B cell (primary cell): Measurements from ENCODE around the gene SEMA3G. TPM values are rescaled to one million over a fixed set of nuclear protein-coding genes. Genes with fewer than 3 reads are reported as not detected.

Source experiments
- ATAC-seq: fragments of 200-7000 bp; cut with Tn5 transposase; one replicate; pipeline ENCODE4 v1.10.0; 2021; ENCODE audit warnings: low read depth, mild to moderate bottlenecking, moderate number of reproducible peaks, moderate library complexity
- CTCF ChIA-PET: fragments of 350-600 bp; sonication (Branson Sonifier 250); formaldehyde crosslinking; loops from one replicate; lab custom pipeline; 2021; ENCODE audit warnings: antibody characterized with exemption, inconsistent platforms; lab: Charles Lee
- POLR2A ChIA-PET: fragments of 350-600 bp; sonication (Branson Sonifier 250); formaldehyde crosslinking; loops from one replicate; lab custom pipeline; 2021; ENCODE audit warnings: antibody characterized with exemption; lab: Charles Lee
- DNase-seq: peaks from one replicate; pipeline ENCODE4 v3.0.0; 2013
- H2AFZ ChIP-seq: 2 replicates; pipeline ENCODE4 v1.6.1; 2012; ENCODE audit warnings: mild to moderate bottlenecking, low read depth, low read length; ENCODE audit not compliant: insufficient read depth, poor library complexity, severe bottlenecking
- H3K27ac ChIP-seq, 2 donors: 1 replicate in 1 of 2; 2 replicates in 1 of 2; pipeline ENCODE4 v1.5.1; 2012 to 2013; ENCODE audit warnings: low read length in 2 of 2, mild to moderate bottlenecking in 2 of 2, moderate library complexity in 1 of 2
- H3K27me3 ChIP-seq, 4 experiments: fragments of 200-600 bp in 1 of 4; sonication (generic) in 1 of 4; replicated peaks in 1 of 4; 1 replicate in 2 of 4; 2 replicates in 2 of 4; pipeline versions ENCODE4 v1.6.1 to v1.7.0; 2013 to 2016; ENCODE audit warnings: low read length in 3 of 4, mild to moderate bottlenecking in 2 of 4, mixed read lengths in 1 of 4, moderate library complexity in 1 of 4; ENCODE audit not compliant: insufficient read depth in 4 of 4, control insufficient read depth in 3 of 4; ENCODE audit errors: control extremely low read depth in 1 of 4
- H3K36me3 ChIP-seq, 2 experiments: replicated peaks in 1 of 2; 1 replicate in 1 of 2; 2 replicates in 1 of 2; pipeline versions ENCODE4 v1.6.1 to v1.7.1; 2013; ENCODE audit warnings: low read length in 1 of 2; ENCODE audit not compliant: insufficient read depth in 2 of 2, control insufficient read depth in 1 of 2; ENCODE audit errors: control extremely low read depth in 1 of 2, extremely low read depth in 1 of 2
- H3K4me1 ChIP-seq, 2 donors: fragments of 200-600 bp in 1 of 2; sonication (generic) in 1 of 2; 1 replicate in 1 of 2; 2 replicates in 1 of 2; pipeline versions ENCODE4 v1.5.1 to v1.6.1; 2013 to 2017; ENCODE audit warnings: low read length in 2 of 2; ENCODE audit not compliant: control insufficient read depth in 2 of 2, insufficient read depth in 2 of 2
- H3K4me2 ChIP-seq: replicated peaks from 2 replicates; pipeline ENCODE3; 2012; ENCODE audit warnings: mild to moderate bottlenecking, low read depth, low read length; ENCODE audit not compliant: poor library complexity, severe bottlenecking
- H3K4me3 ChIP-seq, 5 experiments: fragments of 200-600 bp in 1 of 5; sonication (generic) in 1 of 5; 1 replicate in 3 of 5; 2 replicates in 2 of 5; pipeline versions ENCODE4 v1.5.1 to v1.7.0; 2011 to 2016; ENCODE audit warnings: low read length in 4 of 5, mild to moderate bottlenecking in 4 of 5, low read depth in 2 of 5, control low read depth in 1 of 5, moderate library complexity in 1 of 5; ENCODE audit not compliant: insufficient read depth in 1 of 5; ENCODE audit errors: control extremely low read depth in 1 of 5, extremely low read depth in 1 of 5
- H3K79me2 ChIP-seq: fragments of 200-600 bp; sonication (generic); one replicate; pipeline ENCODE4 v1.6.0; 2016; ENCODE audit warnings: low read length; ENCODE audit not compliant: control insufficient read depth, insufficient read depth
- H3K9ac ChIP-seq: fragments of 200-600 bp; sonication (generic); 2 replicates; pipeline ENCODE4 v1.6.1; 2017; ENCODE audit warnings: mild to moderate bottlenecking, low read length, moderate library complexity
- H3K9me3 ChIP-seq, 3 donors: one replicate each; pipeline versions ENCODE4 v1.6.1 to v1.7.1; 2013; ENCODE audit warnings: low read length in 2 of 3; ENCODE audit not compliant: control insufficient read depth in 2 of 3, insufficient read depth in 1 of 3; ENCODE audit errors: control extremely low read depth in 1 of 3
- H4K20me1 ChIP-seq: 2 replicates; pipeline ENCODE4 v1.6.0; 2012; ENCODE audit warnings: mild to moderate bottlenecking, low read length; ENCODE audit not compliant: insufficient read depth, control insufficient read depth, poor library complexity, severe bottlenecking
- H3K27ac Mint-ChIP-seq: one replicate; pipeline ENCODE4 v1.8.0; 2021; ENCODE audit warnings: mixed read lengths
- H3K27me3 Mint-ChIP-seq: one replicate; pipeline ENCODE4 v1.8.0; 2021; ENCODE audit warnings: mixed read lengths
- H3K4me1 Mint-ChIP-seq: one replicate; pipeline ENCODE4 v1.8.0; 2021; ENCODE audit warnings: mixed read lengths
- H3K4me3 Mint-ChIP-seq: one replicate; pipeline ENCODE4 v1.8.0; 2021; ENCODE audit warnings: mixed read lengths
- H3K9me3 Mint-ChIP-seq: one replicate; pipeline ENCODE4 v1.8.0; 2022; ENCODE audit warnings: mixed read lengths; ENCODE audit not compliant: insufficient read depth
- EZH2 ChIP-seq: IDR thresholded peaks from 2 replicates; pipeline ENCODE4 v1.6.1; 2012; ENCODE audit warnings: borderline replicate concordance, low read depth, mild to moderate bottlenecking, moderate library complexity, low read length; ENCODE audit not compliant: insufficient read depth, poor library complexity, severe bottlenecking
- WGBS: methylation state at CpG from one replicate; pipeline ENCODE4 v1.1.5; 2013; ENCODE audit warnings: missing lambda C conversion rate; ENCODE audit not compliant: insufficient coverage; 5-methylcytosine and 5-hydroxymethylcytosine counted together
- intact Hi-C: fragments of 100-400 bp; cut with micrococcal nuclease; formaldehyde crosslinking; loops from one replicate; pipeline ENCODE4 v1.10.0; 2022
- polyA plus RNA-seq: library from polyadenylated mRNA; depleted of rRNA; stranded (reverse); fragments of >200 nt; gene quantifications from 2 replicates; pipeline ENCODE4 v1.2.3, GENCODE V29; 2012
- total RNA-seq, 2 donors: library from RNA; stranded (reverse); fragments of 120-200 nt in 1 of 2; gene quantifications; 1 replicate in 1 of 2; 2 replicates in 1 of 2; pipeline versions ENCODE4 v1.2.3 to v1.2.4, GENCODE V29; 2013 to 2022
- TF ChIP-seq, protein P1 (sequence below): fragments of 200-600 bp; IDR thresholded peaks from one replicate; pipeline ENCODE4 v1.8.0; 2022; ENCODE audit warnings: antibody characterized with exemption, mild to moderate bottlenecking

SEMA3G gene
- total and polyA plus RNA-seq, 2 donors (not counting 1 experiment from before 2014, with no cell fraction given) = 0.10 to 0.42 TPM

DNA sequence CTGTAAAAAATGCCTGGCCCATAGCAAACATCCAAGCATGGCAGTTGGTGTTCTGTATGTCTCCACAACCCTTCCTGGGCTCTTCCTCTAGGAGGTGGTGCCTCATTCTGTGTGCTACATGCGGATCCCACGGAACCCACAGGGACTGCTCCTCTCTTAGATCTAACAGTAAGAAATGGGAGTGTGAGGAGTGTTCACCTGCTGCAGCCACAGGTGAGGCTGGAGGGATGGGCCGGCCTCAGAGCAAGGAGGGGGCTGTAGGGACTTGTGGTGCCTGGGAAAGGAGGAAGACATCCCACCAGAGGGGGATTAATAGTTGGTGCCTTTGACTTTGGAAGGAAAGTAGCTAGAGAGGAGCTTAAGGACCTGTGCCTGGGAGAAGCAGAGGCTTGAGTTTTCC is 22.2 kb downstream of the SEMA3G start:
- no peaks in the 10 kb centered on the region for H3K9me3 Mint-ChIP-seq
- DNase-seq = no peak
- intact Hi-C loops = no loop called here
- Histone ChIP-seq H4K20me1 (no peaks in the 10 kb centered on the region), H3K27ac (no peak overlapping the region), H3K9ac (no peak overlapping the region), H3K4me1 (no peaks in the 10 kb centered on the region), H3K36me3 (peaks cover 0 to 7% of the 10 kb centered on the region in 2 experiments), H3K79me2 (no peaks in the 10 kb centered on the region), H3K27me3 (no peaks in the 10 kb centered on the region), H2AFZ (no peak overlapping the region), H3K4me2 (no peak overlapping the region), H3K9me3 (no peaks in the 10 kb centered on the region), H3K4me3 (no peak overlapping the region)
- POLR2A ChIA-PET = no interaction called here
- ATAC-seq = no peak
- WGBS = 100% methylated on average over 3 of the region's 3 CpGs
- no peak overlapping the region for H3K27ac Mint-ChIP-seq
- TF ChIP-seq EZH2 = no peak
- TF ChIP-seq, protein P1, sequence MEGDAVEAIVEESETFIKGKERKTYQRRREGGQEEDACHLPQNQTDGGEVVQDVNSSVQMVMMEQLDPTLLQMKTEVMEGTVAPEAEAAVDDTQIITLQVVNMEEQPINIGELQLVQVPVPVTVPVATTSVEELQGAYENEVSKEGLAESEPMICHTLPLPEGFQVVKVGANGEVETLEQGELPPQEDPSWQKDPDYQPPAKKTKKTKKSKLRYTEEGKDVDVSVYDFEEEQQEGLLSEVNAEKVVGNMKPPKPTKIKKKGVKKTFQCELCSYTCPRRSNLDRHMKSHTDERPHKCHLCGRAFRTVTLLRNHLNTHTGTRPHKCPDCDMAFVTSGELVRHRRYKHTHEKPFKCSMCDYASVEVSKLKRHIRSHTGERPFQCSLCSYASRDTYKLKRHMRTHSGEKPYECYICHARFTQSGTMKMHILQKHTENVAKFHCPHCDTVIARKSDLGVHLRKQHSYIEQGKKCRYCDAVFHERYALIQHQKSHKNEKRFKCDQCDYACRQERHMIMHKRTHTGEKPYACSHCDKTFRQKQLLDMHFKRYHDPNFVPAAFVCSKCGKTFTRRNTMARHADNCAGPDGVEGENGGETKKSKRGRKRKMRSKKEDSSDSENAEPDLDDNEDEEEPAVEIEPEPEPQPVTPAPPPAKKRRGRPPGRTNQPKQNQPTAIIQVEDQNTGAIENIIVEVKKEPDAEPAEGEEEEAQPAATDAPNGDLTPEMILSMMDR = no peak
- no peak overlapping the region for H3K4me3 Mint-ChIP-seq
- no peaks in the 10 kb centered on the region for H3K4me1 Mint-ChIP-seq
- CTCF ChIA-PET = interaction anchor here (1.0 to 1.9 kb wide), 2 partner anchors 10 to 11 kb away, joined by 4 to 8 read pairs; no protein-coding TSS in a partner anchor
- H3K27me3 Mint-ChIP-seq = no peaks in the 10 kb centered on the region

DNA sequence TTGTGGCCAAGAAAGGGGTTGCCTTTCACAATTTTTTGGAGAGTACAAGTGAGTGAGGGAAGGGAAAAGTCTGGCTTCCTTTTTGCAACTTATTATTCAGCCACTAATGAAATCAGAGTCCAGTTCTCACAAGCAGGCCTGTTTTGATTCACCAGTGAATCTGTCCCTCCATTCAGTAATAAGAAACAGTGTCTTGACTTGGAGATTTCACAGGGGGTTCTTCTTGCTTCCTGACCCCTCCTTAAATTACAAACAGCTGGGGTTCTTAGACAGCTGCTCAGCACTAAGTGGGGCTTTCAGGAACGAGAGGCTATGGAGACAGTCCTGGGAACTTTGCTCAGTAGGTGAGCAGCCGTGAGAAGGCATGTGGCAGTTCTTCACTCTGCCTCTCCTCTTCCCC is 24.5 kb downstream of the SEMA3G start:
- Histone ChIP-seq H3K9ac (no peak overlapping the region), H4K20me1 (no peaks in the 10 kb centered on the region), H3K27me3 (no peaks in the 10 kb centered on the region), H3K79me2 (no peaks in the 10 kb centered on the region), H3K27ac (no peak overlapping the region), H3K4me1 (no peaks in the 10 kb centered on the region), H3K4me3 (no peak overlapping the region), H2AFZ (no peak overlapping the region), H3K9me3 (no peaks in the 10 kb centered on the region), H3K4me2 (no peak overlapping the region), H3K36me3 (peaks cover 0 to 7% of the 10 kb centered on the region in 2 experiments)
- DNase-seq (no peak), ATAC-seq (no peak)
- CTCF ChIA-PET = interaction anchor here (1.2 to 2.0 kb wide), 2 partner anchors 8 to 9 kb away, joined by 3 to 7 read pairs; no protein-coding TSS in a partner anchor
- 100% methylated on average over 2 of the region's 2 CpGs for WGBS
- Mint-ChIP-seq H3K4me3 (no peak overlapping the region), H3K4me1 (peaks cover 2% of the 10 kb centered on the region), H3K9me3 (no peaks in the 10 kb centered on the region), H3K27ac (no peak overlapping the region), H3K27me3 (no peaks in the 10 kb centered on the region)
- no peak for TF ChIP-seq EZH2
- TF ChIP-seq, protein P1 = no peak
- POLR2A ChIA-PET = no interaction called here
- intact Hi-C loops = no loop called here
